HCEC 1CT (cell line): ENCODE results near the gene R3HDM2.

Source experiments
- DNase-seq: peaks from one replicate; pipeline ENCODE4 v3.0.0-alpha.2; 2017

R3HDM2 gene

DNA sequence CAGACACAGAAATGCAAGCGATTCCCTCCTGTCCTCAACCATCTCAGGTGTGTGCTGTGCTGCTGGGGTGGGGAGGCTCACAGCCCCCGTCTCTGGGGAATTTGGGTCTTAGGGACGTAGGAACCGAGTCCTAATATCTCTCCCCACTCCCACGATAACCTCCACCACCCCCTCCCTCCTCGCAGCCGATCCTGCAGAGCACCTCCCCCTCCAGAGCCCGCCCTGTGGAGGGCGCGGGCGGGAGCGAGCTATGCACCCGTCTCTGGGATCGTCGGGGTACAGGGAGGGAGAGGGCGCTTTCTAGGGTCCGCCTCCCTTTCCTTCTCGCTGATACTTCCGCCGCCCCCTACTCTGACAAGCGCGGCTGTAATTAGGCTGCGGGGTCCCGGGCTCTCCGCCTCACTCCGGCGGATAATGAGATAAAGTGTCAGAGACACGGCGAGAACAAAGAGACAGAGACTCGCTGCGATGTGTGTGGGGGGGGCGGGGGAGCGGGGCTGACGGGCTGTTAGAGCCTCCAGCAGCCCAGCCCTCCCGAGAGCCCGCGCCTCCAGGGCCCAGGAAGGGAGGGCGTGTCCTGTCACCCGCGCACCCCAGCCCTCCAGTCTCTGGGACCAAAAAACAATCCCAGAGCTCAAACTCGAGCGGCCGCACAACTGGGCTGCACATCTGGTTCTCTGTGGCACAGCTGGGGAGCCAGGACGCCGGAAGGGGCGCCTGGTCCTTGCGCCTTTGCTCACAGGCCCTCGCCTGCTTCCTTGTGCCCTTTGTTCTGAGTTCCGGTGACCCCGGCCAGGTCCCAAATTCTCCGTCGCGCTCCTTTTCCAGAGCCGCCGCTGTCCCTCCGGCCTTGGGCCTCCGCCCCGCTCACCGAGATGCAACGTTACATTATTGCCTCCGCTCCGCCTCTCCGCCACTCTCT, 192.7 kb downstream of the R3HDM2 start:
- no peak for DNase-seq

GRCh38 chr12:57237596-57237931, 193.3 kb downstream of the R3HDM2 start:
- no peak for DNase-seq

DNA sequence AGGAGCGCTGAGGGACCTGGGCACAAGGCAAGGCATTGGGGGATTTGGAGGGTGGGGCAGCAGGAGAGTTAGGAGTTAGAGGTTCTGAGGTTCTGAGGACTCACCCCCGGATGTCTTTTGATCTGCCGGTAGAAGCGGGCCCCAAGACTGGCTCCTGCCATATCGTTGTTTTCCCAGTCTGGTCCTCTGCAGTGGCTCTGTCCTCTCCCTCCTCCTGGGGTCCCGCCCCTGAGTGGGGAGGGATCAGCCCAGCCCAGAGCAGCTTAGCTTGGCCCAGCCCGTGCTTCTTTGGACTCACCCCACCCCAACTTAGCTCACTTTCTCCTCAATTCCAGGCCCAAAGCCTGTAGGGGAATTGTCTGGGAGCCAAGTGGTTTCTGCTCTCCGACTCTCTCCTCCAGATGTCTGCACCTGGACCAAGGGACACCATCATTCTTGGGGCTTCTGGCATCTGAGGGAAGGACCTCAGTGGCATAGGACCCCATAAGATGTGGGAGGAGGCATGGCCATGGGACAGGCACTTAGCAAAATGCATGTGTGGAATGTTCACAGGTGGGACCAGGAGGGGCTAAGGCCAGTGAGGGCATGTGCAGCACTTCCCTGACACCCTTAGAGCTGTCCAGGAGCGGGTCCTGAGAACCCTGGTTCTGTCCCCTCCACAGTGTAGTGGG, 193.8 kb downstream of the R3HDM2 start:
- DNase-seq = no peak

- DNase-seq = no peak
Observed at GRCh38 chr12:57236201-57236924, 194.5 kb downstream of the R3HDM2 start.

DNA sequence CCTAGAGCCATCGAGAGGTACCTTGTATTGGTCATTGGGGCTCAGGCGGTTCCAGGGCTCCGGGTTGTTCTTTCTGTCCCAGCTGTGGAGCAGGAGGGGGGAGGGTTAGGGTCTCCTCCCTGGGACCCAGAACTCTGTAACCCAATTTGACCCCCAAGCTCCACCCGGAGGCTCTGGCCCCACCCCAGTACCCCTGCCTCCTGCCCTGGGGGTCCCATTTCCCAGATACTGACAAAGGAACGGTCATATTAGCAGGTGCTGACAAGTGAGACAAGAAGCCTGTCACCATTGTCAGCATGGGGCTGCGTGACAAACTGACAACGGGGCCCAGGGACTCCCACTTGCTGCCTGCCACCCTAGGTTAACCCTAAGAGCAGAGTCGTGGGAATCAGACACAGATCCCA, 195.1 kb downstream of the R3HDM2 start:
- DNase-seq = no peak

DNA sequence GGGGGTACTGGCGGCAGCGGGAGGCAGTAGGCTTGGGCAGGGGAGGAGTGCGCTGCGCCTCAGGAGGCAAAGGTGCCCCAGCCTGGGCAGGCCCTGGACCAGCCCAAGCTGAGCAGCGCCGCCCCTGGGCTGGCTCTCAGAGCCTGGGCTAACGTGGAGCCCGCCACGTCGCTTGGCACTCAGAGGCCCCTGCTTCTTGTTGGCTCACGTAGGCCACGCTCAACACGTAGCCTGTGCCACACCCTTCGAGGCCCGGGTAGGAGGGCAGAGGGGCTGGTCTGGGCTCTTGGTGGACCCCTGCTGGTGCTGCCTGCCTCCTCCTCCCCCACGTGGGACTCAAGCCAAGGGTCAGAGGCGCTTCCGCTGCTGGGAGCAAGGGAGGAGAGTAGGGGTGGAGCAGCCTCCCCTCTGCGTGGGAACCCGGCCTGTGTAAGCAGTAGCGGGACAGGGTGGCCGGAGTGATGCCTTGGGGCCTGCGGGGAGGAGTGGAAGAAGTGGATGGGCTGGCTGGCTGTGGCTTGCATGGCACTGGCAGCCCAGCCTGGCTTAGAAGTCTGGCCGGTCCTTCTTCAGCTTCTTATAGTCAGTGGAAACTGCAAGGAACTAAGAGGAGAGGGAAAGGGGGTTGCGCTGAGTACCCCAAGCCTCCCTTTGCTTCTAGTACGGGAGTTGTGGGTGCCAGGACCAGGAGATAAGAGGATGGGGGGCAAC, 195.7 kb downstream of the R3HDM2 start:
- DNase-seq = no peak

GRCh38 chr12:57234571-57235016, 196.2 kb downstream of the R3HDM2 start:
- no peak for DNase-seq

DNA sequence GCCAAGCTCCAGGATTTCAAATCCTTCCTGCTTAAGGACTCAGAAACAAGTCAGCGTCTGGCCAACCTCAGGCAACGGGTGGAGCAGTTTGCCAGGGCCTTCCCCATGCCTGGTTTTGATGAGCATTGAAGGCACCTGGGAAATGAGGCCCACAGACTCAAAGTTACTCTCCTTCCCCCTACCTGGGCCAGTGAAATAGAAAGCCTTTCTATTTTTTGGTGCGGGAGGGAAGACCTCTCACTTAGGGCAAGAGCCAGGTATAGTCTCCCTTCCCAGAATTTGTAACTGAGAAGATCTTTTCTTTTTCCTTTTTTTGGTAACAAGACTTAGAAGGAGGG, 196.6 kb downstream of the R3HDM2 start:
- no peak for DNase-seq

DNA sequence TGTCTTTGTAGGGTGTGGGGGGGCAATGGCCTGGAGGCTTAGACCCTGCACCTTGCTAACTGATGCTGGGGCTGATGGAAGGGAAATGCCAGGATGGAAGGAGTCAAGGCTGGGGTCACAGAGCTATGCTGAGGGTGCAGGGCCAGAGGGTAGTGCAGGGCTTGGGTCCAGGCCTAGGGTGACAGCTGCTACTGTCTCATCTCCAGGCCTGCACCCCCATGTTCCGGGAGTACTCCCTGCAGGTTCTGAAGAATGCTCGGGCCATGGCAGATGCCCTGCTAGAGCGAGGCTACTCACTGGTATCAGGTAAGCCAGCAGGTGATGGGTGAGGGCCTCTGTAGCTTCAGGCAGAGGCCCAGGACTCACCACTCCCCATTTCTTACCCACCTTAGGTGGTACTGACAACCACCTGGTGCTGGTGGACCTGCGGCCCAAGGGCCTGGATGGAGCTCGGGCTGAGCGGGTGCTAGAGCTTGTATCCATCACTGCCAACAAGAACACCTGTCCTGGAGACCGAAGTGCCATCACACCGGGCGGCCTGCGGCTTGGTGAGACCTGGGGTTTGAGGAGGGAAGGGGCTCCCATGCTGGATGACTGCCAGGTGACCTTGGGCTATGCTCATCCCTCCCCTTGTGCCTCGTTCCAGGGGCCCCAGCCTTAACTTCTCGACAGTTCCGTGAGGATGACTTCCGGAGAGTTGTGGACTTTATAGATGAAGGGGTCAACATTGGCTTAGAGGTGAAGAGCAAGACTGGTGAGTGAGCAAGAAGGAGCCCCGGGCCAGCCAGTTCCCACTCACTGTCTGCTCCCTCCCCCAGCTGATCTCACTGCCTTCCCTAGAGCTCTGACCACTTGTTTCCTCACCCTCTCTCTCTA, 197.2 kb downstream of the R3HDM2 start:
- DNase-seq = no peak

- DNase-seq = no peak
Observed at GRCh38 chr12:57232156-57232756, 198.6 kb downstream of the R3HDM2 start.

GRCh38 chr12:57231276-57232021, 199.4 kb downstream of the R3HDM2 start:
- DNase-seq = no peak

- no peak for DNase-seq
Observed at GRCh38 chr12:57230381-57231155, 200.3 kb downstream of the R3HDM2 start.

DNA sequence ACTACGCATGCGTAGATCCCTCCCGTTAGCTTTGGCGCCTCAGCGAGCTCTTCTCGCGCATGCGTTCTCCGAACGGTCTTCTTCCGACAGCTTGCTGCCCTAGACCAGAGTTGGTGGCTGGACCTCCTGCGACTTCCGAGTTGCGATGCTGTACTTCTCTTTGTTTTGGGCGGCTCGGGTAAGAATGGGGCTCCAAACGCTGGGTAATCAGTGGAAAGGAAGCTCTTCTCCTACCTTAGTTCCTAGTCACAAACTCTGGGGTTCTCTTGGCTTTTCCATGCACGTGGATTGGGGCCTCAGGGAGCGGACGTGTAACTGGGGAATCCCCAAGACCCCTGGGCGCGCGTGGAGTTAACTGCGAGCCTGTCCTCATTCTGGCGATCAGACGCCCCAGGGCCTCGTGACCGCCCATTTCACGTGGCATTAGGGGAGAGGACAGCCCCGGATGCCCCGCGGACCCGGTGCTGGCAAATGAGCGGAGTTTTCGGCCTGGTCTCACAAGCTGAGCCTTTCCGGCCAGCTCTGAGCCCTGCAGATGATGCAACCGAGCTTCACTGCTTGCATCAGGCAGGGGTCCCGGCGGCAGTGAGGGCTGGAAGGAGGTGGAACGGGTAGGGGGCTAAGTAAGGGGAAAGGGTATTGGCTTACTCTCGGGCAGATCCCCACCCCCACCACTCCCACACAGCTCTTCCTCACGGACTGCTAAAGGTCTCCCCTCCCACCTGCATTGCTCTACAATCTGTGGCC, 201.0 kb downstream of the R3HDM2 start, which contains the start of gene SHMT2:
SHMT2 (plus strand) TSS at position 78 of the 747 bp plus-strand sequence; CDS start at position 146, 68 bp downstream.
- peak; percentile 92 for DNase-seq

- DNase-seq = no peak
Observed at GRCh38 chr12:57229046-57229633, 201.7 kb downstream of the R3HDM2 start.

- no peak for DNase-seq
Observed at GRCh38 chr12:57227315-57228115, 203.3 kb downstream of the R3HDM2 start.

DNA sequence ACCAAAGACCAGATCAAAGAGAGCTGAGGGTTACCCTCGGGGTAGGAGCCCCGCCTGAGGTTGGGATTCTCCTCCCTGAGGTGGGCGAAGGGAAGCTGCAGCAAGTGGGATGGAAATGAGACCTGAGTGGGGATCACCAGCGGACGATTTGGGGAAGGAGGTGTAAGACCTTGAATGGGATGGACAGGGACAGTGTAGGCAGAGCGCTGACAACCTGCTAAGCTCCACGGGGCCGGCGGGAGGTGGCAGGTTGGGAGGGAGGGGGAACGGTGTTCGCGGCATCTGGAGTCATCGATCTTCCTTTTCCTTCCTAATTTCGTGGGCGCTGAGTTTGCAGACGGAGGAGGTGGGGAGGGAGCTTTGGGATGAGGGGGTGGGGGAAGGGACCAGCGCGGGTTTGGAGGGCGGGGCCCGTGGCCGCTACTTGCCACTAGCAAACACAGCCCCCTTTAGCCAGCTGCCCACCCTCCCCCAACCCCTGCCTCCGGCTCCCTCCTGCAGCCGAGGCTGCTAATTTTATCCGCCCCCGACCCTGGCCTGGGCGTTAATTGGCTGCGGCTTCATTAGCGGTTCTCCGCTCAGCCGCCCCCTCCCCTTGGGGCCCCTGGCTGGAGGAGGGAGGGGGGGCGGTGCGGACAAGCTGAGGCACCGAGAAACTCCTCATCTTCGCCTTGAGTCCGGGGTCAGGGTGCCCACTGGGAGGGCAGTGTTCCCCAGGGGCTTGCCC, 204.1 kb downstream of the R3HDM2 start:
- no peak for DNase-seq

DNA sequence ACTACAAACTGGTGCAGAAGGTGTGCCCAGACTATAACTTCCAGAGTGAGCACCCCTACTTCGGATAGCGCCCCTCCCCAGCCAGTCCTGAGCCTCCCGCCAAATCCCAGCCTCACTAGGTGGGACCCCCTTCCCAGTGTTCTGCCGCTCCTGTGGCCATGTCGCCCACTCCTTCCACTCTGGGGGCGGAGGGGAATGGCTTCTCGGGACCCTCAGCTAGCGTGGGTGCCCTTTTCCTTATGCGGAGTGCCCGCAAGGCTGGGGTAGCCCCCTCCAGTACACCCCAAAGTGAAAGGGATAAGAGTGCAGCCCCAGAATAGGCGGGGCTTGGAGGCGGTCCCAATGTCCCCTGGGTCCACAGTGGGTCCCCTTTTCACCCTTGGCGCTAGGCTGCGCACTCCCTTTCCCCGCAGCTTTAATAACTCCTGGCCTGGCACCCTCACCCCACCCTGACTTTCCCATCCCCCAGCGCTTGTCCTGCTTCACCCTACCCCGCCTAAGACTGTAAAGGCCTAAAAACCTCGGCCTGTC, 205.1 kb downstream of the R3HDM2 start:
- DNase-seq = no peak
